Measurements from ENCODE around the gene TP63.

TP63 gene

GRCh38 chr3:189927975-189928895, 297.0 kb downstream of the TP63 start:
- DNase-seq (ENCODE audit: low read depth in 2 of 2): no peak

- DNase-seq (ENCODE audit: low read depth in 2 of 2): no peak
Measured at GRCh38 chr3:189936201-189936945, 305.2 kb downstream of the TP63 start.

- no peak for DNase-seq (ENCODE audit: low read depth in 2 of 2)
Measured at GRCh38 chr3:189937302-189938127, 306.3 kb downstream of the TP63 start.

- DNase-seq (ENCODE audit: low read depth in 2 of 2): no peak
Measured at GRCh38 chr3:189941125-189941524, 309.9 kb downstream of the TP63 start.

GRCh38 chr3:189941679-189942078, 310.5 kb downstream of the TP63 start:
- no peak for DNase-seq (ENCODE audit: low read depth in 2 of 2)

- DNase-seq (ENCODE audit: low read depth in 2 of 2): no peak
Measured at GRCh38 chr3:189942948-189943347, 311.8 kb downstream of the TP63 start.

GRCh38 chr3:189944285-189945145, 313.3 kb downstream of the TP63 start:
- DNase-seq (ENCODE audit: low read depth in 2 of 2): no peak

GRCh38 chr3:189945935-189946709, 314.9 kb downstream of the TP63 start:
- no peak for DNase-seq (ENCODE audit: low read depth in 2 of 2)
